COLO668 (cell line): ENCODE data around the gene ADH6.
"Not testable (repeated sequence)": the region's sequence is repeated elsewhere in the genome, so short reads cannot be mapped to it uniquely, and the experiment has no call there.

Experiments
- DNase-seq: peaks from one replicate; lab custom pipeline; 2025; ENCODE audit not compliant: unreplicated experiment; lab: John Stamatoyannopoulos, UW

The ADH6 gene

DNA sequence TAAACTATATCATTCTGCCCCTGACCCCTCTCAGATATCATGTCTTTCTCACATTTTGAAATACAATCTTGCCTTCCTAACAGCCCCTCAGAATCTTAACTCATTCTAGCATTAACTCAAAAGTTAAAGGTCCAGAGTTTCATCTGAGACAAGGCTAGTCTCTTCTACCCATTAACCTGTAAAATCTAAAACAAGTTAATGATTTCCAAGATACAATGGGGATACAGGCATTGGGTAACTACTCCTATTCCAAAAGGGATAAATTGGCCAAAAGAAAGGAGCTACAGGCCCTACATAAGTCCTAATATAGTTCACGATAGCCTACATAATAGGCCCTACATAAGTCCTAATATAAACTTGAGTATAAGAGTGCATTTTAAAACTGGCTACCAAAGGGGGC, 18.9 kb downstream of the ADH6 start:
- no peak for DNase-seq

DNA sequence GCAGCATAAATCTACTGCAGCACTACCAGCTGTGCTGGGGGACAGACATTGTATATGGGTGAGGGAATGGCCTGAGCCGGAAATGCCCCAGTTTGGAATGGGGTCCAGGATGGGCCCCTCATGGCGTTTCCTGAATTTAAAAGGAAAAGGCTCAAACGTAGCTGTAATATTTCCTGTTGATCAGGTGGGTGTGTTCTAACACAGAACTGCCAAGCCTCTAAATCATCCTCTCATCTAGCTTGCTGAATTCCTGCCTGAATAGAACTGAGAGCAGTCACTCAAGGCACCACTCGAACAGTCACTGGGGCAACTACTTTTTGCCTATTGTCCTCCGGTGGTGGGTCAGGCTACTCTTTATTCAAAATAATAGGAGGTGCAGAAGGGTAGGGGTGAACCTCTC, 28.7 kb downstream of the ADH6 start:
- no peak for DNase-seq

DNA sequence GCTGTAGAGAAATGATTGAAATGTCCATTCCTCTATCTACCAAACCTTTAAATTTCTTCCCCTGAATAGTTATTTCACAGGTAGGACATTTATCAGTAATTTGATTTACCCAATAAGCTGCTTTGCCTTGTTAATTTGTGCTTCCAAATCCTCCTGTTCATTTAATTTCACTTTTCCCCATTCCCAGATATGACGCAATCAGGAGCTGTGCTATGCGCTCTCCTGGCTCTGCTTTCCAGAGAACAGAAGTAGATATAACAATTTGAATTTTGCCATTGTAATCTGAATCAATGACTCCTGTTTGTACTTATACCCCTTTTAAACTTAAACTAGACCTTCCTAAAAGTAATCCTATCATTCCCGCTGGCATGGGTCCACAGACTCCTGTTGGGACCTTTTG, 29.1 kb downstream of the ADH6 start:
- not testable (repeated sequence) for DNase-seq

GRCh38 chr4:99186029-99186428, 33.0 kb downstream of the ADH6 start:
- DNase-seq = no peak

DNA sequence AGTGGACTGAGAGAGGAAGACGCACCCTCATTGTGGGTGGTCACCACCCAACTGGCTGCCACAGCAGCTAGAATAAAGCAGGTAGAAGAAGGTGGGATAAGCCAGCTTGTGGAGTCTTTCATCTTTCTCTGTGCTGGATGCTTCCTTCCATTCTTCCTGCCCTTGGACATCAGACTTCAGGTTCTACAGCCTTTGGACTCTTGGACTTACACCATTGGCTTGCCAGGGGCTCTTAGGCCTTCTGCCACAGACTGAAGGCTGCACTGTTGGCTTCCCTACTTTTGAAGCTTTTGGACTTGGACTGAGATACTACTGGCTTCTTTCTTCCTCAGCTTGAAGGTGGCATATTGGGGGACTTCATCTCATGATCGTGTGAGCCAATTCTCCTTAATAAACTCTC, 33.5 kb downstream of the ADH6 start:
- DNase-seq = no peak

DNA sequence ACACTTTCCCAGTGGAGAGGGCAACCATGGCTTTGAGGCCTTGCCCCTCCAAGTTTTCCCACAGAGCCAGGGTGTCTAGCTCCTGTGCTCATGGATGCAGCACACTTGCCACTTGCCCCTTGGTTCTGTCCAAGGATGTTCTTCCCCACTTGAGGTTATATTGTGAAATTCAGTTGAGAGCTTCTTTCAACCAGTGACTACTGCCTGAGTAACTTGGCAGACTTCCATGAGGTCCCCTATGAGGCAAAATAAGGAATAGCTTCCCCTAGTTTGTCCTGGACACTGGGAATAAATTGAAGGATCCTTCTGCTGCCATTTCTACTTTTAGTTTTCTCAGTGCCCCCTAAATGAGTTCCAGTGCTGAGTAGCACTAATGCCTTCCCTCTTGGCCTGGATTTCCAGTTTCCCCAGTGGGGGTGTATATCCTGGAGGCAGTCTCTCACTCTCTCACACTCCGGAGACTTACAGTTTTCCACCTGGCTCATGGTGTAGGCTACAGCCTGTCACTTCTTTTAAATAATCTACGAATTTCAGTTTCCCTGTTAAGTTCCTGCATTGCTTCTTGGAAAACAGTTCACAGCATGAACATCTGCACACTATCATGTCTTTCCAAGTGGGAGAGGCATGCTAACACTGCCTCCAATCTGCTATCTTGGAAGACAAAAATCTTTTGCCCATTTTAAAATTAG, 38.5 kb downstream of the ADH6 start:
- no peak for DNase-seq

- no peak for DNase-seq
Measured at GRCh38 chr4:99179626-99180025, 39.4 kb downstream of the ADH6 start.

GRCh38 chr4:99179178-99179577, 39.9 kb downstream of the ADH6 start:
- DNase-seq = no peak

GRCh38 chr4:99166544-99166943, 52.5 kb downstream of the ADH6 start:
- no peak for DNase-seq

- no peak for DNase-seq
Measured at GRCh38 chr4:99165978-99166377, 53.1 kb downstream of the ADH6 start.

DNA sequence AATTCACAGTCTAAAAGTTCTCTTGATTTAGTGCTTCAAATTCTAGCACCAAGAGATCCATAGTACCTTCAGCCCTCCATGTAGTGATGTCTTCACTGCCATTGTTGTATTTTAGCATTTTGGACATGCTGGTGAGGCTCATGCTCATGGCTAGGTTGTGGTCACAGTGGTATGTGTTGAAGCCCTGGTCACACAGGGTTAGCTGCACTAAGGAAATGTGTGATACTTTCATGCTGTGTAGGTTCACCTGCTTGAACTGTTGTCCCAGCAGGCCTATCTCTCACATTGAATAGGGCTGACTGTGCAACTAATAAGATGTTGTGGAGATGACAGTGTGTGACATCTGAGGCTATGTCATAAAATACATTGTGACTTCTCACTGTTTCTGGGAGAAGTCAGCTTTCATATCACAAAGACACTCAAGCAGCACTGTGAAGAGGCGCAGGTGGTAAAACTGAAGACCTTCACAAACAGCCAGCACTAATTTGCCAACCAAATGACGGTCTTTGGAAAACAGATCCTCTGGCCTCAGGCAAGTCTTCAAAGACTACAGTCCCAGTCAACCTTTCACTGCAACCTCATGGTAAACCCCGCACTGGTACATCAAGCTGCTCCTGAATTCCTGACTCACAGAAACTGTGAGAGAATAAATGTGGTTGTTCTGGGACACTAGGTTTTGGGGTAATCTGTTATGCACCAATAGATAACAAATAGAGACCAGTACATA, 57.5 kb downstream of the ADH6 start:
- no peak for DNase-seq

- DNase-seq = no peak
Measured at GRCh38 chr4:99159699-99160098, 59.3 kb downstream of the ADH6 start.

GRCh38 chr4:99157478-99157935, 61.5 kb downstream of the ADH6 start:
- DNase-seq = no peak

- no peak for DNase-seq
Measured at GRCh38 chr4:99156992-99157391, 62.1 kb downstream of the ADH6 start.

GRCh38 chr4:99154658-99155342, 64.2 kb downstream of the ADH6 start:
- DNase-seq = no peak
